Endodermal cell (in vitro differentiated cells): ENCODE results near the gene ZNF579. TPM values are rescaled to one million over a fixed set of nuclear protein-coding genes. Genes with fewer than 3 reads are reported as not detected.
A peak's percentile ranks its signal among the peaks of the same experiment; 100 is the strongest.

Experiments
- DNase-seq: peaks from one replicate; pipeline ENCODE4 v3.0.0-alpha.2; 2017
- H3K27ac ChIP-seq: 2 replicates; pipeline ENCODE4 v1.5.1; 2013; ENCODE audit warnings: mild to moderate bottlenecking, low read depth, low read length, moderate library complexity
- H3K27me3 ChIP-seq: 2 replicates; pipeline ENCODE4 v1.6.1; 2013; ENCODE audit warnings: mild to moderate bottlenecking, low read length, moderate library complexity; ENCODE audit not compliant: insufficient read depth, control insufficient read depth, poor library complexity, severe bottlenecking
- H3K36me3 ChIP-seq: 2 replicates; pipeline ENCODE4 v1.7.0; 2013; ENCODE audit warnings: mild to moderate bottlenecking, low read length, moderate library complexity; ENCODE audit not compliant: control insufficient read depth, insufficient read depth
- H3K4me1 ChIP-seq: one replicate; pipeline ENCODE4 v1.7.0; 2013; ENCODE audit warnings: low read length; ENCODE audit not compliant: control insufficient read depth, insufficient read depth
- H3K4me3 ChIP-seq: 2 replicates; pipeline ENCODE4 v1.5.1; 2013; ENCODE audit warnings: mild to moderate bottlenecking, low read length, moderate library complexity
- H3K9ac ChIP-seq: 2 replicates; pipeline ENCODE4 v1.6.1; 2013; ENCODE audit warnings: mild to moderate bottlenecking, low read length, moderate library complexity; ENCODE audit not compliant: poor library complexity, severe bottlenecking; ENCODE audit errors: extremely low read depth
- H3K9me3 ChIP-seq: 2 replicates; pipeline ENCODE4 v1.6.1; 2013; ENCODE audit warnings: mild to moderate bottlenecking, low read length, moderate library complexity; ENCODE audit not compliant: control insufficient read depth
- H3K27ac Mint-ChIP-seq: 2 replicates; pipeline ENCODE4 v1.8.0; 2020; ENCODE audit warnings: mixed read lengths
- H3K27me3 Mint-ChIP-seq: 2 replicates; pipeline ENCODE4 v1.8.0; 2021; ENCODE audit warnings: mild to moderate bottlenecking, mixed read lengths; ENCODE audit not compliant: insufficient read depth
- H3K36me3 Mint-ChIP-seq: 2 replicates; pipeline ENCODE4 v1.8.0; 2020; ENCODE audit warnings: low read depth, mixed read lengths
- H3K4me1 Mint-ChIP-seq: 2 replicates; pipeline ENCODE4 v1.8.0; 2020; ENCODE audit warnings: mixed read lengths
- H3K4me3 Mint-ChIP-seq: 2 replicates; pipeline ENCODE4 v1.8.0; 2020; ENCODE audit warnings: mild to moderate bottlenecking, moderate library complexity, mixed read lengths
- H3K9me3 Mint-ChIP-seq: 2 replicates; pipeline ENCODE4 v1.8.0; 2020; ENCODE audit warnings: mild to moderate bottlenecking, mixed read lengths
- WGBS, 2 experiments: methylation state at CpG; one replicate each; pipeline versions ENCODE4 v1.1.5 to v1.1.7; 2013; ENCODE audit warnings: missing lambda C conversion rate in 2 of 2, mixed read lengths in 1 of 2; ENCODE audit not compliant: insufficient coverage in 1 of 2, insufficient read length in 1 of 2; 5-methylcytosine and 5-hydroxymethylcytosine counted together
- total RNA-seq, 2 donors: library from RNA; stranded (reverse); fragmentation: NEBNext Ultra II Directional in 1 of 2; extraction: Animal tissue kit (Norgen Biotek cat#: 25700) in 1 of 2; gene quantifications; 2 replicates in 1 of 2; 3 replicates in 1 of 2; pipeline ENCODE4 v1.2.1, GENCODE V29; 2021
- TF ChIP-seq, protein P1 (sequence below): fragments of 200-600 bp; sonication (generic); conservative IDR thresholded peaks from 2 replicates; pipeline ENCODE4 v1.5.0; 2021; ENCODE audit warnings: antibody characterized with exemption, mild to moderate bottlenecking

The ZNF579 gene
- total RNA-seq, 2 donors from 2014 or later = 27.5 to 30.7 TPM

GRCh38 chr19:55617426-55617825 lies 36.8 kb upstream of the ZNF579 start:
- DNase-seq = no peak
- peak overlapping the region; percentile 38 for H3K27ac ChIP-seq
- 91 to 94% methylated on average over 5 to 8 of the region's 8 CpGs for WGBS, 2 experiments
- H3K4me1 Mint-ChIP-seq = no peaks in the 10 kb centered on the region
- H3K4me3 Mint-ChIP-seq = no peak overlapping the region
- no peaks in the 10 kb centered on the region for H3K9me3 Mint-ChIP-seq
- peaks cover 20% of the 10 kb centered on the region for H3K36me3 ChIP-seq
- H3K27me3 Mint-ChIP-seq = no peaks in the 10 kb centered on the region
- H3K27ac Mint-ChIP-seq = no peak overlapping the region
- no peaks in the 10 kb centered on the region for H3K27me3 ChIP-seq
- H3K9me3 ChIP-seq = no peaks in the 10 kb centered on the region
- H3K36me3 Mint-ChIP-seq = peaks cover 35% of the 10 kb centered on the region
- H3K4me1 ChIP-seq = no peaks in the 10 kb centered on the region
- no peak overlapping the region for H3K9ac ChIP-seq
- TF ChIP-seq, protein P1, sequence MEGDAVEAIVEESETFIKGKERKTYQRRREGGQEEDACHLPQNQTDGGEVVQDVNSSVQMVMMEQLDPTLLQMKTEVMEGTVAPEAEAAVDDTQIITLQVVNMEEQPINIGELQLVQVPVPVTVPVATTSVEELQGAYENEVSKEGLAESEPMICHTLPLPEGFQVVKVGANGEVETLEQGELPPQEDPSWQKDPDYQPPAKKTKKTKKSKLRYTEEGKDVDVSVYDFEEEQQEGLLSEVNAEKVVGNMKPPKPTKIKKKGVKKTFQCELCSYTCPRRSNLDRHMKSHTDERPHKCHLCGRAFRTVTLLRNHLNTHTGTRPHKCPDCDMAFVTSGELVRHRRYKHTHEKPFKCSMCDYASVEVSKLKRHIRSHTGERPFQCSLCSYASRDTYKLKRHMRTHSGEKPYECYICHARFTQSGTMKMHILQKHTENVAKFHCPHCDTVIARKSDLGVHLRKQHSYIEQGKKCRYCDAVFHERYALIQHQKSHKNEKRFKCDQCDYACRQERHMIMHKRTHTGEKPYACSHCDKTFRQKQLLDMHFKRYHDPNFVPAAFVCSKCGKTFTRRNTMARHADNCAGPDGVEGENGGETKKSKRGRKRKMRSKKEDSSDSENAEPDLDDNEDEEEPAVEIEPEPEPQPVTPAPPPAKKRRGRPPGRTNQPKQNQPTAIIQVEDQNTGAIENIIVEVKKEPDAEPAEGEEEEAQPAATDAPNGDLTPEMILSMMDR = no peak
- H3K4me3 ChIP-seq = no peak overlapping the region

DNA sequence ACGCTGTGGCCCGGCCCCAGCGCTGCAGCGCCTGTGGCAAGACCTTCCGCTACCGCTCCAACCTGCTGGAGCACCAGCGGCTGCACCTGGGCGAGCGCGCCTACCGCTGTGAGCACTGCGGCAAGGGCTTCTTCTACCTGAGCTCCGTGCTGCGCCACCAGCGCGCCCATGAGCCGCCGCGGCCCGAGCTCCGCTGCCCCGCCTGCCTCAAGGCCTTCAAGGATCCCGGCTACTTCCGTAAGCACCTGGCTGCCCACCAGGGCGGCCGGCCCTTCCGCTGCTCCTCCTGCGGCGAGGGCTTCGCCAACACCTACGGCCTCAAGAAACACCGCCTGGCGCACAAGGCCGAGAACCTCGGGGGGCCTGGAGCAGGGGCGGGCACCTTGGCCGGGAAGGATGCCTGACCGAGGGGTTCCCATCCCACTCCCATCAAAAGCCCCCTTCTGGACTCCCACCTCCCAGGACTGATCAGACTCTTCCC lies 35.8 kb upstream of the ZNF579 start:
- H3K27ac Mint-ChIP-seq = no peak overlapping the region
- H3K9me3 Mint-ChIP-seq = no peaks in the 10 kb centered on the region
- 97 to 98% methylated on average over 30 to 38 of the region's 38 CpGs for WGBS, 2 experiments
- Histone ChIP-seq H3K4me1 (no peaks in the 10 kb centered on the region), H3K36me3 (peaks cover 20% of the 10 kb centered on the region), H3K27ac (no peak overlapping the region), H3K27me3 (no peaks in the 10 kb centered on the region), H3K4me3 (no peak overlapping the region), H3K9ac (no peak overlapping the region), H3K9me3 (no peaks in the 10 kb centered on the region)
- DNase-seq = no peak
- H3K27me3 Mint-ChIP-seq = no peaks in the 10 kb centered on the region
- no peak overlapping the region for H3K4me3 Mint-ChIP-seq
- H3K4me1 Mint-ChIP-seq = no peaks in the 10 kb centered on the region
- TF ChIP-seq, protein P1 = no peak
- peaks cover 35% of the 10 kb centered on the region for H3K36me3 Mint-ChIP-seq

- no peaks in the 10 kb centered on the region for H3K9me3 ChIP-seq
- Mint-ChIP-seq H3K4me1 (no peaks in the 10 kb centered on the region), H3K27ac (no peak overlapping the region), H3K36me3 (peaks cover 34% of the 10 kb centered on the region), H3K9me3 (no peaks in the 10 kb centered on the region), H3K27me3 (no peaks in the 10 kb centered on the region), H3K4me3 (no peak overlapping the region)
- TF ChIP-seq, protein P1 = no peak
- no peak overlapping the region for H3K4me3 ChIP-seq
- no peak overlapping the region for H3K27ac ChIP-seq
- WGBS, 2 experiments = 96 to 97% methylated on average over 66 to 88 of the region's 88 CpGs
- no peaks in the 10 kb centered on the region for H3K4me1 ChIP-seq
- DNase-seq = no peak
- no peaks in the 10 kb centered on the region for H3K27me3 ChIP-seq
- peaks cover 13% of the 10 kb centered on the region for H3K36me3 ChIP-seq
- H3K9ac ChIP-seq = no peak overlapping the region
These were observed 35.1 kb upstream of the ZNF579 start for GRCh38 chr19:55615543-55616394.
